HL-60/S4 treated with phorbol 12-myristate 13-acetate at 8.2 ng/mL for 4 days and 3 days (cell line): ENCODE results near the gene SASH1.

Source experiments
- in situ Hi-C: fragments of 300-500 bp; cut with MboI; formaldehyde crosslinking; loops from 2 replicates; pipeline ENCODE4 v1.15.0; 2022; ENCODE audit warnings: low sequenced_read_pairs

SASH1 gene

GRCh38 chr6:148342350-148343046 is at the start of gene SASH1:
TSS of gene SASH1 (plus strand) at chr6:148342838. CDS start at chr6:148343068, 230 bp downstream.
- in situ Hi-C loops = no loop called here

GRCh38 chr6:148293181-148293995 is 49.2 kb upstream of the SASH1 start:
- in situ Hi-C loops = no loop called here

GRCh38 chr6:148294059-148294458 is 48.6 kb upstream of the SASH1 start:
- in situ Hi-C loops = no loop called here

GRCh38 chr6:148295261-148295887 is 47.3 kb upstream of the SASH1 start:
- in situ Hi-C loops = no loop called here

GRCh38 chr6:148296771-148297170 is 45.9 kb upstream of the SASH1 start:
- in situ Hi-C loops = no loop called here

GRCh38 chr6:148298683-148299082 is 44.0 kb upstream of the SASH1 start:
- in situ Hi-C loops = no loop called here

GRCh38 chr6:148303616-148304015 is 39.0 kb upstream of the SASH1 start:
- in situ Hi-C loops = no loop called here

- in situ Hi-C loops = no loop called here
These were observed 37.7 kb upstream of the SASH1 start for GRCh38 chr6:148304976-148305375.

- in situ Hi-C loops = no loop called here
These were observed 36.4 kb upstream of the SASH1 start for GRCh38 chr6:148306286-148306685.

- in situ Hi-C loops = no loop called here
These were observed 35.2 kb upstream of the SASH1 start for GRCh38 chr6:148307405-148307804.

GRCh38 chr6:148309301-148309700 is 33.3 kb upstream of the SASH1 start:
- in situ Hi-C loops = no loop called here

- in situ Hi-C loops = no loop called here
These were observed 30.5 kb upstream of the SASH1 start for GRCh38 chr6:148311966-148312669.

GRCh38 chr6:148313488-148313887 is 29.1 kb upstream of the SASH1 start:
- in situ Hi-C loops = no loop called here

GRCh38 chr6:148316308-148316707 is 26.3 kb upstream of the SASH1 start:
- in situ Hi-C loops = no loop called here

- in situ Hi-C loops = no loop called here
These were observed 25.6 kb upstream of the SASH1 start for GRCh38 chr6:148317051-148317450.

GRCh38 chr6:148317739-148318138 is 24.9 kb upstream of the SASH1 start:
- in situ Hi-C loops = no loop called here

GRCh38 chr6:148322704-148323103 is 19.9 kb upstream of the SASH1 start:
- in situ Hi-C loops = no loop called here

- in situ Hi-C loops = no loop called here
These were observed 19.3 kb upstream of the SASH1 start for GRCh38 chr6:148323344-148323743.

- in situ Hi-C loops = no loop called here
These were observed 18.2 kb upstream of the SASH1 start for GRCh38 chr6:148324297-148324985.

GRCh38 chr6:148325316-148326068 is 17.1 kb upstream of the SASH1 start:
- in situ Hi-C loops = no loop called here
